Urinary bladder (tissue), 4 donors: ENCODE measurements around the gene PASK. TPM values are rescaled to one million over a fixed set of nuclear protein-coding genes. Genes with fewer than 3 reads are reported as not detected.

Source experiments
- DNase-seq: peaks from one replicate; pipeline ENCODE4 v3.0.0-alpha.2; 2015; ENCODE audit errors: extremely low spot score
- H3K27ac ChIP-seq: one replicate; pipeline ENCODE4 v1.5.1; 2013; ENCODE audit warnings: low read depth, mild to moderate bottlenecking, moderate library complexity
- H3K36me3 ChIP-seq: one replicate; pipeline ENCODE4 v1.6.1; 2013; ENCODE audit warnings: mild to moderate bottlenecking, moderate library complexity; ENCODE audit not compliant: insufficient read depth
- H3K4me1 ChIP-seq: one replicate; pipeline ENCODE4 v1.6.1; 2013; ENCODE audit warnings: mild to moderate bottlenecking, moderate library complexity; ENCODE audit not compliant: insufficient read depth
- H3K4me3 ChIP-seq: one replicate; pipeline ENCODE4 v1.5.1; 2013; ENCODE audit warnings: low read depth, low read length
- WGBS: extraction: QIAGEN DNeasy Blood & Tissue Kit; methylation state at CpG from one replicate; pipeline ENCODE4 v1.1.7; 2013; 5-methylcytosine and 5-hydroxymethylcytosine counted together
- polyA plus RNA-seq: library from polyadenylated mRNA; stranded (reverse); fragments of 200-250 nt; gene quantifications from one replicate; pipeline ENCODE4 v1.2.3, GENCODE V29; 2013
- total RNA-seq: library from RNA; depleted of rRNA; stranded (reverse); fragments of >200 nt; gene quantifications from one replicate; pipeline ENCODE4 v1.2.3, GENCODE V29; 2014
- donor health status: healthy with polysubstance abuse.
- donor health status: healthy.

PASK gene
- total and polyA plus RNA-seq, 2 donors = 3.6 to 4.8 TPM

GRCh38 chr2:241187918-241188234 is 38.6 kb upstream of the PASK start:
- 54% methylated on average over 4 of the region's 4 CpGs for WGBS
- H3K27ac ChIP-seq = no peak overlapping the region
- H3K4me3 ChIP-seq = no peak overlapping the region
- H3K36me3 ChIP-seq = no peaks in the 10 kb centered on the region
- no peak for DNase-seq
- no peaks in the 10 kb centered on the region for H3K4me1 ChIP-seq

DNA sequence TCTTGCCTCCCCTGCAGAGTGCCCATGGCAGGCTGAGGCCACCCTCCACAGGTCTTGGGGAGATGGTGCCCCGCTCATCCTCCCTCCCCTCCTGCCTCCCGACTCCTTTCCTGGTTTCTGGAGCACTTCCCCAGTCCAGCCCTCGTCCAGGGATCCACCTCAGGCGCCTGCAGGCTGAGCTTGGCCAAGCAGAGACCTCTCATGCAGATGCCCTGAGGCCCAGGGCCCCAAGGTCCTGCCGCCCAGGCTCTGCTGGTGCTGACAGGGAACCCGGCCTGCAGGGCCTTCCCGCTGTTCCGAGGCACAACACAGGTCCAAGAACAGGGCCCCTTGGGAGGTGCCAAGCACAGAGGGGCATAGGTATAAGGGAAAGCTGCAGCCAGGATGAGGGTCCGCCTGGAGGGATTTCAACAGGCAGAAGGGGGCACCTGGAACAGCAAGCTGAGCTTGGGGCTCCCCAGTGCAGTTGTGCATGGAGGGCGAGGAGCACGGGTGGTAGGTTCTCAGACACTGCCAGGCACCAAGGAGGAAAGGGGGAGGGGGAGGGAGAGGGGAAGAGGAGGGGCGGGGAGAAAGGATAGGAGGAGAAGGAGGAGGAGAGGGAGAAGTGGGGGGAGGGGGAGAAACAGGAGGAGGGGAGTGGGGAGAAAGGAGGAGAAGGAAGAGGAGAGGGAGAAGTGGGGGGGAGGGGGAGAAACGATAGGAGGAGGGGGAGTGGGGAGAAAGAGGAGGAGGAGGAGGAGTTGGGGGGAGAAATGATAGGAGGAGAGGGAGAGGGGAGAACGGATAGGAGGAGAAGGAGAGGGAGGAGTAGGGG is 38.0 kb upstream of the PASK start:
- no peak overlapping the region for H3K4me3 ChIP-seq
- no peak overlapping the region for H3K27ac ChIP-seq
- 51% methylated on average over 14 of the region's 14 CpGs for WGBS
- no peaks in the 10 kb centered on the region for H3K4me1 ChIP-seq
- DNase-seq = no peak
- no peaks in the 10 kb centered on the region for H3K36me3 ChIP-seq

GRCh38 chr2:241185961-241186360 is 36.7 kb upstream of the PASK start:
- Histone ChIP-seq H3K36me3 (no peaks in the 10 kb centered on the region), H3K4me3 (no peak overlapping the region), H3K4me1 (no peaks in the 10 kb centered on the region), H3K27ac (no peak overlapping the region)
- WGBS = 71% methylated on average over 11 of the region's 11 CpGs
- DNase-seq = no peak

GRCh38 chr2:241184901-241185300 is 35.6 kb upstream of the PASK start:
- no peak for DNase-seq
- Histone ChIP-seq H3K27ac (no peak overlapping the region), H3K4me3 (no peak overlapping the region), H3K36me3 (no peaks in the 10 kb centered on the region), H3K4me1 (no peaks in the 10 kb centered on the region)
- WGBS = 76% methylated on average over 9 of the region's 9 CpGs

- Histone ChIP-seq H3K4me3 (no peak overlapping the region), H3K36me3 (no peaks in the 10 kb centered on the region), H3K27ac (no peak overlapping the region), H3K4me1 (no peaks in the 10 kb centered on the region)
- no peak for DNase-seq
- 93% methylated on average over 9 of the region's 9 CpGs for WGBS
These were observed 33.9 kb upstream of the PASK start for GRCh38 chr2:241183221-241183620.

DNA sequence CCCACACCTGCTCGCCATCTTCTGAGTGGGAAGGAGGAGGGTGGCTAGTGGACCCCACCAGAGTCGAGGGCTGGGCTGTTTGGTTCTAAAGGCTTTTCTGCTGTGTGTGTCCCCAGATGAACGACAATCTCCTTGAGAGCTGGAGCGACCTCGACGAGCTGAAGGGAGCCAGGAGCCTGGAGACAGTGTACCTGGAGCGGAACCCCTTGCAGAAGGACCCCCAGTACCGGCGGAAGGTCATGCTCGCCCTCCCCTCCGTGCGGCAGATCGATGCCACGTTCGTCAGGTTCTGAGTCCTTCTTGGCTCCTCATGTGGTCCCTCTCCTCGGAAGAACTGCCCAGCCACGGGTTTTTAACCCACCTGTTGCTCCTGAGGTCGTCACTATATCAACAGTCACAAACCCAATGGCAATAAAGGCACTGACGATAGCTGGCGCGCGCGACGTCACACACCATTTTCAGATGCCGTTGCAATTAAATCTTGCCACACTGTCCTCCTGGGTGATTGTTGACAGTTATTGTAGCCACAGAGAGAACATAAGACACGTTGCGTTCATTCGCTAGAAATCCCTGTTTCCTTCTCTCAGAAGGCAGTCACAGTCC is 33.4 kb upstream of the PASK start:
- Histone ChIP-seq H3K36me3 (no peaks in the 10 kb centered on the region), H3K27ac (no peak overlapping the region), H3K4me3 (no peak overlapping the region), H3K4me1 (no peaks in the 10 kb centered on the region)
- no peak for DNase-seq
- WGBS = 92% methylated on average over 28 of the region's 28 CpGs

GRCh38 chr2:241182126-241182525 is 32.9 kb upstream of the PASK start:
- no peak for DNase-seq
- Histone ChIP-seq H3K36me3 (no peaks in the 10 kb centered on the region), H3K4me1 (no peaks in the 10 kb centered on the region), H3K27ac (no peak overlapping the region), H3K4me3 (no peak overlapping the region)
- WGBS = 97% methylated on average over 3 of the region's 3 CpGs

DNA sequence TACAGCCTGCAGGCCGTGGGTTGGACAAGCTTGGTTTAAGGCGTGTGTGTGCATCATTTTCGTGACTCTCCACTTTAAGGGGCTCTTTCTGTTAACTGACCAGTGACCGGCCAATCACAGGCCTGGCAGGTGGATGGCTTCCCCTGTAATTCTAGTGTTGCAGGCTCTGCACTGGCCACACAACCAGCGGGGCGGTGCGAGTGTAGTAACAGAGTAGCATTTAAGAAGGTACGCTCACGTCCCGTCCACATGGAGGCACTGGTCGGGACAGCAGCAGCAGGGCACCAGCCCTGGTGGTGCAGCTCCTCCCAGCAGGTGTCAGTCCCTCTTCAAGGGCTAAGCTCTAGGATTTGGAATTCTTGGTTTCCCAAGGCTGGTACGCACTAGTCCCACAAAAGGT is 31.2 kb upstream of the PASK start:
- Histone ChIP-seq H3K4me3 (no peak overlapping the region), H3K4me1 (no peaks in the 10 kb centered on the region), H3K36me3 (no peaks in the 10 kb centered on the region), H3K27ac (no peak overlapping the region)
- no peak for DNase-seq
- WGBS = 87% methylated on average over 12 of the region's 12 CpGs

DNA sequence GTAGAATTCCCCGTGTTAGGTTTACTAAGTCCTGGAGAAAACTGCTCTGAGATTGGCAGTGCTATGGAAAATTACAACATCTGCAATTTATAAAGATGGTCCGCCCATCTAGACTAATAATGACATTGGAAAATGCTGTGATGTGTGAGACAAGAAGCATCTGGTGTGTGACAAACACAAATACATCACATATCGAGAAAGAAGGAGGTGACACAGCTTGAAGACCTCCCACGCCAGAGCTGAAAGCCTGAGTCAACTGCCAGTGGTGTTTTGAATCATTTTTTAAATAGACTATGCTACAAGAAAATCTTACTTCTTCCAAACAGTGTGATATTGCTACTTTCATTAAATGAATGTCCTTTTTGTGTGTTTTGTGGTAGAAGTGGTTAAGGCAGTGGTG is 30.6 kb upstream of the PASK start:
- no peaks in the 10 kb centered on the region for H3K36me3 ChIP-seq
- DNase-seq = no peak
- H3K4me3 ChIP-seq = no peak overlapping the region
- WGBS = 75% methylated on average over 4 of the region's 4 CpGs
- H3K4me1 ChIP-seq = no peaks in the 10 kb centered on the region
- H3K27ac ChIP-seq = no peak overlapping the region

- H3K36me3 ChIP-seq = peaks cover 3% of the 10 kb centered on the region
- H3K4me3 ChIP-seq = no peak overlapping the region
- no peak overlapping the region for H3K27ac ChIP-seq
- 44% methylated on average over 4 of the region's 4 CpGs for WGBS
- no peaks in the 10 kb centered on the region for H3K4me1 ChIP-seq
- no peak for DNase-seq
These were observed 29.7 kb upstream of the PASK start for GRCh38 chr2:241178961-241179360.

- Histone ChIP-seq H3K4me3 (no peak overlapping the region), H3K36me3 (peaks cover 3% of the 10 kb centered on the region), H3K4me1 (no peaks in the 10 kb centered on the region), H3K27ac (no peak overlapping the region)
- 97% methylated on average over 12 of the region's 12 CpGs for WGBS
- no peak for DNase-seq
These were observed 28.5 kb upstream of the PASK start for GRCh38 chr2:241177526-241178334.

- no peak overlapping the region for H3K4me3 ChIP-seq
- 59% methylated on average over 2 of the region's 2 CpGs for WGBS
- no peak for DNase-seq
- H3K36me3 ChIP-seq = peaks cover 6% of the 10 kb centered on the region
- no peaks in the 10 kb centered on the region for H3K4me1 ChIP-seq
- no peak overlapping the region for H3K27ac ChIP-seq
These were observed 24.3 kb upstream of the PASK start for GRCh38 chr2:241173557-241173956.

- Histone ChIP-seq H3K4me3 (no peak overlapping the region), H3K4me1 (no peaks in the 10 kb centered on the region), H3K36me3 (peaks cover 3% of the 10 kb centered on the region), H3K27ac (no peak overlapping the region)
- no peak for DNase-seq
- WGBS = 95% methylated on average over 15 of the region's 15 CpGs
These were observed 19.1 kb upstream of the PASK start for GRCh38 chr2:241168366-241168765.

GRCh38 chr2:241163601-241164118 is 14.4 kb upstream of the PASK start:
- H3K4me1 ChIP-seq = no peaks in the 10 kb centered on the region
- WGBS = 62% methylated on average over 3 of the region's 3 CpGs
- no peak for DNase-seq
- H3K4me3 ChIP-seq = no peak overlapping the region
- peaks cover 2% of the 10 kb centered on the region for H3K36me3 ChIP-seq
- no peak overlapping the region for H3K27ac ChIP-seq
